Head of caudate nucleus (tissue), 42 donors: ENCODE data around the gene MARCO.
"Not testable (repeated sequence)": the region's sequence is repeated elsewhere in the genome, so short reads cannot be mapped to it uniquely, and the experiment has no call there.

Source experiments
- DNase-seq, 42 donors: peaks; one replicate each; pipeline versions ENCODE4 v3.0.0 to v3.0.0-alpha.2; 2020 to 2021; ENCODE audit warnings: mixed read lengths in 7 of 42
- intact Hi-C: fragments of 100-400 bp; cut with DNase I; formaldehyde crosslinking; loops from one replicate; pipeline ENCODE4 v1.15.0; 2022

MARCO gene

DNA sequence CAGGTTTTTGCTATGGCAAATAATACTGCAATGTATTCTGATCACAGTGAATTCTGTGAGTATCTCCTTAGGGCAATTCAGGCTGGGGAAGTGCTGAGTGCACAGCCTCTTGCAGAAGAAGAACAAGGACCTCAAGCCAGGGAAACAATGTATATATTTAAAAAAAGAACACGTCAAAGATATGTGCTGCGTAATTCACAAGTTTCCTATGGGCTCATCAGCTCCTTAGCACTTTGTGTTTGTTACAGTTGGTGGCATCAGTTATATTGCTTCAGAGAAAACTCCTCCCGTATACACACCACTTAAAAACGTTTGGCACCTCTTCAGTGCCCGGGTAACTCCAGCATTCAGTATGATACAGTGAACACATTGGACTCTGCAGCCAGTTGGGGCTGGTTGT is 16.5 kb upstream of the MARCO start:
- intact Hi-C loops = no loop called here
- no peak for DNase-seq

DNA sequence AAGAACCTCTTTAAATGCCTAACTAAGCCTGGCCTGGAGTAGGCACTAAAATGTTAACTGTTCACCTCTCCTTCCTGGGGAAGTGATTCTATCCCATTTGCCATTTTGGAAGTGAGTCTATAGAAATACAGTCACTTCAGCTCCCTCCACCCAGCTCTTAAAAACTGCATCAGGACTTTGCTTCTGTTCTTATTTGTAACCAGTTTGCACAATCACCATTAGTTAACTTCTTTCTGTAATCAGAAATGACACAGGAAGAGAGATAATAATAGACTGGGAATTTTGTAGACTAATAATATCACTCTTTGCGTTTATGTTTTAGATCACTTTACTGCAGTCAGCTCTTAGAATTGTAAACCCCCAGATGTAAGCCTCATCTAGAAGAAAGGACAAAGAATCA is 16.0 kb upstream of the MARCO start:
- intact Hi-C loops = no loop called here
- no peak for DNase-seq

DNA sequence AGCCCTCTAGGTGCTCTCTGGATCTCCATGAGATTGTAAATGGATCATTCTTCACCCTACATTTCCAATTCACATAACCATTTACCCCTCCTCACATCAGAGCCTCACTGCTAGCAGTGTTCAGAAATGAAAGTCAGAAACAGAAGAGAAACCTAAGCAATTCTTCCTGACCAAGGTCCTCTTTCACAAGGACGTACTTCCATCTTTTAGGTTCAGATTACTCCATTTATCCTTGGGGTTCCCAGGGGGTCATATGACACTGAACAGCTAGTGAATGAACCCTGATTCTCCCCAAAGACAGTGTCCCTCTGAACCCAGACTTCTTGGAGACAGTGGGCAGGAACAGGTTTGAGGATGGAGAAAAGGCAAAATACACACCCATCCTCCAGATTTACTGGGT is 12.9 kb upstream of the MARCO start:
- intact Hi-C loops = no loop called here
- no peak for DNase-seq

DNA sequence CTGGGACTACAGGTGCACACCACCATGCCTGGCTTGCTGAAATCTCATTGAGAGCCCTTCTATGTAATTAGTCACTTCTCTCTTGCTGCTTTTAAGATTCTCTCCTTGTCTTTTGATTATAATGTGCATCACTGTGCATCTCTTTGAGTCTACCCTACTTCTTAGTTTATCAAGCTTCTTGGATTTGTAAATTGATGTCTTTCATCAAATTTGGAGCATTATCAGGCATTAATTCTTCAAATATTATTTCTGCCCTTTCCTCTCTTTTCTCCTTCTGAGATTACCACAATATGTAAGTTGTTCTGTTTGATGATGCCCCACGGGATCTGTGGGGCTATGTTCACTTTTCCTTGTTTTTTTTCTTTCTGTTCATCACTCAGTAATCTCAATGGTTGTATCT is 9.0 kb upstream of the MARCO start:
- DNase-seq = no peak
- intact Hi-C loops = no loop called here

DNA sequence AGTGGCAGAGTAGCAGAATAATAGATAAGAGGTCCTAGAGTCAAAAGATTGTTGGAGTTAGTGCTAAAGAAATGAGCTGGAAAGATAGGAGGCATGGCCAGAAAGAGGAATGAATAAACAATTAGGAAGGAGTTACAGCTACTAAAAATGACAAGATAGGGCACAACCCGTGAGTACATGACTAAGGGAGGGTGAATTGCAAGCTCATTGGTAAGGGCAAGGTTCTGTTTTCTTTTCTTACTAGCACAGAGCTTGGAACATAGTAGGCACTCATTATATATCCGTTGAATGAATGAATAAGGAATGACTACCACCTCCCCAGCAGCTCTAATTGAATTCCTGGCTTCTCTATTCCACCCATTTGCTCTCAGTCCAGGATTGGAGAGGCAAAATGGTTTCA is 5.7 kb upstream of the MARCO start:
- DNase-seq = no peak
- intact Hi-C loops = no loop called here

DNA sequence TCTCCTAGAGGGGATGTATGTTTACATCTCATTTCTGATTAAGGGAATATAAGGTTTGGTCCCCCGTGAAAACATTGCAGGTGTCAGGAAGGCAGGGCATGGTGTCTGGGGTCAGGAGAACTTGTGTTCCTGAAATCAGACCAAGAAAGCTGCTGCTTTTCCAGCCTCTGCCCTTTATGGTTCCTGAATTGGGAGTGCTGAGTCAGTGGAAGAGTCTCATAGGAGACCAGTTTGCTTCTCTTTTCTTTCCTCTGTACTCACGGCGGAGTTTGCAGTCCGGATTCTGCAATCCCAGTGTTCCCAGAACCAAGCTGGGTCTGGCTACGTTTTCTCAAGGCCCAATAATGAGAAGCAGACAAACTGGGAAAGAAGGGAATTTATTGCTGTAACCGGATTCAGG is 5.1 kb upstream of the MARCO start:
- intact Hi-C loops = no loop called here
- no peak for DNase-seq

DNA sequence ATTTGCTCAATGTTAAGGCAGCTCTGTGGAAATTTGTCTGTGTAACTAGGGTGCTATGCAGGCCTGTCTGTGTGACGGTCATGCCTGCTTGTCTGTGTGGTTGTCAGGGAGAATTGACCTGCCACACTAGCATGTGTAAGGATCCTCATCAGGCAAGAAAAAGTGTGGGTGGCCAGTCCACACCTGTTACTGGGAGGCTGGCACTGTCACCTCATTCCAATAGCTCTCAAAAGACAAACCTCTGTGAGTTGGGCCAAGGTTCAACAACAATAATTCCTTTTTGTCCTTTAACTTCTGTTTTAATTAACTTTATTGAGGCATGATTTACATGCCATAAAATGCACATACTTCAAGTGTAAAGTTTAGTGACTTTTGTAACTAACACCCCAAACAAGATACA is 4.2 kb upstream of the MARCO start:
- DNase-seq = no peak
- intact Hi-C loops = no loop called here

- no peak for DNase-seq
- intact Hi-C loops = no loop called here
These were observed 2.0 kb upstream of the MARCO start for GRCh38 chr2:118939994-118940393.

DNA sequence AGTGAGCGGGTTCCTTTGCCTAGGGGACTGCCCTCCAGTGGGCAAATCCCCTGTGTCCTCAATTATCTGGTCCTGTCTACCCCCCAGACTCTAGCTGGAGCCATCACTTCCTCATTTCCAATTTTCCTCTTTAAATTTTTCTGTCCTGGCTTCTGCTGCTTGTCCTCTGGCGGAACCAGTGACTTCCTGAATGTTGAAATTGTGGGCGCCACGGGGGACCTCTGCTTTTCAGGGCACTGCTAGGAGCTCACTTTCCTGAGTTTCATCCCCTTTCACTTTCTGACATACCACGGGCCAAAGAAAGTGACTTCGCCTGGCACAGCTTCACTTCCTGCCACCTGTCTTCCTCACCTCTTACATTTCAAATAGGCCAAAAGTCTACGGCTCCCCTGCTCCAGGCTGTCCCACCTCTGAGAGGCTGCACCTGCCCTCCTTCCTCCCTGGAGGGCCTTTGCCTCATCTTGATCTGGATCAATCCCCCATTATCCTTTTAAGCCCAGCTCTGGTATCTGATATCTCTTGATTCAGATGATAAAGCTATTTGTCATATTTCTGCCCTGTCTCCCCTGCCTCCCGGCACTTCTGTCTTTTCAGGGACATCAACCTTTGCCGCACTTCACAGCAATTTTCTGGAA is 1.4 kb upstream of the MARCO start:
- intact Hi-C loops = no loop called here
- DNase-seq = peak in 34 of 42 donors; percentile 8 to 60 (median 31)

GRCh38 chr2:118943286-118943685 is 1.3 kb downstream of the MARCO start:
- DNase-seq = no peak
- intact Hi-C loops = no loop called here

DNA sequence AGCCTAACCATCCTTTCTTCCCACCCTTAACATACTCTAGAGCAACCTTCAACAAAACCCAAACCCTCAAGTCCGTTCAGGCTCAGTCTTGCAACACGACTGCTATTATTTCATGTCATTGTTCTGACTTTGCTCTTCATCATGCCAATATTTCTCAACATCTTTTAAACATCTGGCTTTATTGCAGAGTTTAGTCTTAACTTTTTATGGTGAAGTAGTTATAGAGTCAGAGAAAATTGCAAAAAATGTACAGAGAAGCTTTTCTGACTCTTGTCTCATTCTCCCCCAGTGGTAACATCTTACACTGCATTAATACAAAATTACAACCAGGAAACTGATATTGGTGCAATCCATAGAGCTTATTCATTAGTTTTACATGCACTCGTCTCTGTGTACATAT is 3.9 kb downstream of the MARCO start:
- intact Hi-C loops = no loop called here
- no peak for DNase-seq

GRCh38 chr2:118948266-118948665 is 6.3 kb downstream of the MARCO start:
- intact Hi-C loops = not testable (repeated sequence)

DNA sequence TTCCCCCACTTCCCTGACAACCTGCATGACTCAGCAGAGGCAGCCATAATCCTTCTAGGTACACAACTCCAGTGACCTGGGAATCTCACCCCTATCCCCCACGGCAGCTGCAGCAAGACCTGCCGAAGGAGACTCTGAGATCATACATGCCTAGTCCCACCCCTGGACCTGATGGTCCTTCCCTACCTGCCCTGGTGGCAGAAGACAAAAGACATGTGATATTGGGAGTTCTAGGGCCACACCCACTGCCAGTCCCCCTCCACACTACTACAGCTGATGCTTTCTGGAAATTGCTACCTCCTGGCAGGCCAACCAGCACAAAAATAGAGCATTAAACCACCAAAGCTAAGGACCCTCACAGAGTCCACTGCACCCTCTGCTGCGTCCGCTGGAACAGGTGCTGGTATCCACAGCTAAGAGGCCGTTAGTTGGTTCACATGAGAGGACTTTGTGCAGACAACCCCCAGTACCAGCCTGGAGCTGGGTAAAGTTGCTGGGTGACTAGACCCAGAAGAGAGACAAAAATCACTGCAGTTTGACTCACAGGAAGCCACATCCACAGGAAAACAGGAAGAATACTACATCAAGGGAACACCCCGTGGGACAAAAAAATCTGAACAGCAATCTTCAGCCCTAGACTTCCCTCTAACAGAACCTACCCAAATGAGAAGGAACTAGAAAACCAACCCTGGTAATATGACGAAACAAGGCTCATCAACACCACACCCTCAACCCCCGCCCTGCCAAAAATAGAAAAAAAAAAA is 12.5 kb downstream of the MARCO start:
- DNase-seq = peak in 1 of 42 donors; percentile 3
- intact Hi-C loops = no loop called here

More at GRCh38 chr2:118948266-118948665, 6.3 kb downstream of the MARCO start:
- not testable (repeated sequence) for DNase-seq

GRCh38 chr2:118965737-118966136 is 23.7 kb downstream of the MARCO start:
- DNase-seq = no peak
- intact Hi-C loops = no loop called here

DNA sequence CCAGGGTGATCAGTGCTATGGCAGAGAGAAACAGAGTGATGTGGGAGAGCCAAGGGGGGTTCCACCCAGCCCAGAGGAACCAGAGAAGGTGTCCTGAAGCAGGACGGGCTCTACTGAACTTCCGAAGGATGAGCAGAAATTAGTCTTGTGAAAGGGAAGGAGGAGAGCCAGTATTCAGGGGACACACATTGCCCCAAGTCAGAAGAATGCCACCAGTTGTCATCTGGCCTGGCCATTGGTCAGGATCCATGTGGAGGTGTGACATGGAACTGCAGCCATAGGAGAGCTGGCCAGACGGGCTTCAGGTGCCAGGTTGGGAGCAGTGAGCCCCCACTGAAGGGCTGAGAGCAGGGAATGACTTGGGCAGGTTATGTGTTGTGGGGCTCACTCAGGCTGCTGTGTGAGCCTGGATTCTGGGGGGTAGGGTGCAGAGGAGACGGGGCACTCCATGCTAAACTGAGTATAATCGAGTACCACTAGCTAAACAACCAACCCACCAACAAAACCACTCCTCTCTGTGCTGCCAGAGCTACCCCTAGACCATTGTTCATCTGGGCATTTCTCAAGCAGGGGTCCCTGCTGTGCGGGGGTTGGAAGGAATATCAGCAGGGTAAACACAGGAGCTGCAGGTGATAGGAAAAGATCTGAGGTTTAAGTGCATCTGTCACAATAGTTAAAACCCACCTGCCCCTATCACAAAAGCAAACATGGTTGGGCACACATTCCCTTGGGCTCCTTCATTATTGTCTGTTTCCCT is 25.3 kb downstream of the MARCO start:
- intact Hi-C loops = no loop called here
- DNase-seq = no peak

GRCh38 chr2:118968042-118968441 is 26.0 kb downstream of the MARCO start:
- DNase-seq = no peak
- intact Hi-C loops = no loop called here

DNA sequence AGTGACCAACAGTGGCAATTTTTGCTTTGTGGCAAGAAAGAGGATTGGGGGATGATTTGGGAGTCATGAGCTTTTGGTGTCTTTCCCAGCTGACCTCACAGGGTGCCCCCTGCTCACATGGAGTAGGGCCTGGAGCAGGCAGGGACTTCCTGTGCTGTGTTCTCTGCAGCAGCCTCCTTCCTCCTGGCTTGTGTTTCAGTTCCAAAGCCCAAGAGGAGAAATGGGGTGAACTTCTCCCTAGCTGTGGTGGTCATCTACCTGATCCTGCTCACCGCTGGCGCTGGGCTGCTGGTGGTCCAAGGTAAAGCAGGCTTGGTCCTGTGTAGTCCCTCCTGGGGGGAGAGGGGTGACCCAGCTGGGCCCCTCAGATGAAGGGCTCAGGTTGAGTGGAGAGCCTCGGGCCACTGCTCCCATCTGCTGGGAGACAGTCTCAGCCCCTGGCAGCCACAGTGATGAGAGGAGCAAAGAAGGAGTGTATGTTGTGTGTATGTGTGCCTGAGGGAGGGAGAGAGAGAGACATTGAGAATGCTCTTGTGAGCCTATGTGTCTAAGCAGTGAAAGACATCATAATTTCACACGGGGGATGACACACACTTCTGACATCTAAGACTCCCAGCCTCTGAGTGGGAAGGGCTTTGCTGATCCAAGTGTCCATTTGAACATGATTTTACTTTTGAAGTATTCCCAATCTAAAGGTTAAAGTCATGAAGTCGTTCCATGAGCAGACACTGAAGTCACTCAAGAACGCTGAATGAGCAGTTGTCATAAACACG is 27.2 kb downstream of the MARCO start:
- intact Hi-C loops = no loop called here
- DNase-seq = no peak

DNA sequence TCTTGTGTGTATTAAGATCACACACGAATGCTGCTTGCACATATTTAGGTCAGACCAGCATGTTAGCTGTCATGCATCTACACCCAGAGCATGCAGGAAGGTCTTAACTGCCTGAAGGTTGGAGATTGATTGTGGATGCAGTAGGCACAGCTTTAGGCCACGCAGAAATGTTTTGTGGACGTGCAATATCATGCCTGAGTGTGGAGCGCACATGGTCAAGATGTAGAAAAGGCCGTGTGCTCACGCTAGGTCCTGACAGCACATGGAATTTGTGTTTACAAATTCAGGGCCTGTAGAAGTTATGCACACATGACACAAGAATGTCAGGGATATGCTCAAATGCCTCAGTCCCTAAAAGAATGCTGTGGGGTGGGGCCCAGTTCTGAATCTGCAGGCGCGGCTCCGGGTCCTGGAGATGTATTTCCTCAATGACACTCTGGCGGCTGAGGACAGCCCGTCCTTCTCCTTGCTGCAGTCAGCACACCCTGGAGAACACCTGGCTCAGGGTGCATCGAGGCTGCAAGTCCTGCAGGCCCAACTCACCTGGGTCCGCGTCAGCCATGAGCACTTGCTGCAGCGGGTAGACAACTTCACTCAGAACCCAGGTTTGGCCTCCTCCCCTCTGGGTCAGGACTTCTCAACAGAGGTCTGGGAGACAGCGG is 27.9 kb downstream of the MARCO start:
- intact Hi-C loops = no loop called here
- no peak for DNase-seq
